22Rv1 (cell line): Measurements from ENCODE around the gene COG2.

Experiments used
- H3K27ac ChIP-seq: fragments of 450-650 bp; 2 replicates; pipeline ENCODE4 v1.5.1; 2017
- CTCF ChIP-seq: fragments of 450-650 bp; IDR thresholded peaks from 2 replicates; pipeline ENCODE4 v1.5.1; 2017; ENCODE audit warnings: mild to moderate bottlenecking
- ZFX ChIP-seq: fragments of 450-650 bp; IDR thresholded peaks from 2 replicates; pipeline ENCODE4 v1.6.1; 2017; ENCODE audit warnings: antibody characterized with exemption, borderline replicate concordance

The COG2 gene

DNA sequence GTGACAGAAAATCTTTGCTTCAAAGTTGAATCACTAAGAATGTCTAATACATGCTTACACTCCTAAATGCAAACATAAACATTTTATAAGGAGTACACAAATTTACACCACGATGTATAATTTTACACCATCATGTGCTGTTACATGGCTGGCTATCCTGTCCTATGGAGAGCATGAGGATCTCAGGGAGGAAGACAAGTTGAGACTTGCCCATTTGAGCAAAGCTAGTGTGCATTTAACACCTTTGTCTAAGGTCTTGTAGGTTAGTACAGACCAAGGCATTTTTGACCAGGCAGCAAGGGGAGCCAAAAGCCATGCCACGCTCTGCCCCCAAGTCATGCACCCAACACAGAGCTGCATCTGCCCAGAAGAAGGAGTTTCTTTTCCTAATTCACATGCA is 14.5 kb upstream of the COG2 start:
- H3K27ac ChIP-seq: no peak overlapping the region

DNA sequence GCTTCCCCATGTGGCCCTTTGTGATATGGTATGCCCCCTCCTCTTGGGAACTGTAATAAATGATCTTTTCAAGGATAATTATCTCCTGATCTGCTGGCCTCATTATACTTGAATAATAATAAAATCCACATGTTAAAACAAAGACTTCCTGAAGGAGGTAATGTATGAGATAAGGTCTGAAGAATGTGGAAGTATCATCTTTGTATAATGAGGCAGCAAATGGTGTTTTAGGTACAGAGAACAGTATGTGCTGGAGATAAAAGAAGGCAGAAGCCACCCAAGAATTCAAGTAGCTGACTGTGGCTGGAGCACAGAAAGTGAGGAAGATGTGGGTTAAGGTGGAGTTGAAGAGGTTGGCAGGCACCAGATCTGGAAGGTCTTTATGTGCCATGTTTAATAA is 12.8 kb upstream of the COG2 start:
- TF ChIP-seq CTCF (no peak), ZFX (no peak)
- H3K27ac ChIP-seq: no peak overlapping the region

More for the DNA sequence above, 14.5 kb upstream of the COG2 start:
- TF ChIP-seq CTCF: no peak
- no peak for TF ChIP-seq ZFX

- TF ChIP-seq ZFX (no peak), CTCF (no peak)
- no peak overlapping the region for H3K27ac ChIP-seq
These were observed 10.8 kb upstream of the COG2 start for GRCh38 chr1:230631477-230631876.

GRCh38 chr1:230632273-230632873 is 9.9 kb upstream of the COG2 start:
- no peak overlapping the region for H3K27ac ChIP-seq

DNA sequence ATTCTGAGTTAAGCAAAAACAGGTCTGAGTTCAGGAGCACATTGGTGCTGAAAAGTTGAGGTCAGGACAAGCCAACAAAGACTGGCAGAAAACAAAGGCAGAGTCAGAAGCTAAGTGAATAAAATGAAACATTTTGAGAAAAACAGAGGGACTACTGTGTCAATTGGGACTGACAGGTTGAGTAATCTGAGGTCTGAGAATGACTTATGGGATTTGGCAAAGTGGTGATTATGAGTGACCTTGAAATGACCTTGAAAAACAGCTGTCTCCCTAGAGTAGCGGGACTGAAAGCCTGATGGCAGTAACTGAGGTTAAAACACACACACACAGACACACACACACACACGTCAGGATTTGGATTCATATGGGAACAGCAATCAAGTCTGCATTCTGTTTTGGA is 8.8 kb upstream of the COG2 start:
- H3K27ac ChIP-seq: no peak overlapping the region
- TF ChIP-seq ZFX: no peak
- no peak for TF ChIP-seq CTCF

More at GRCh38 chr1:230632273-230632873, 9.9 kb upstream of the COG2 start:
- TF ChIP-seq CTCF (peak; percentile 90), ZFX (no peak)

- TF ChIP-seq ZFX (no peak), CTCF (no peak)
- H3K27ac ChIP-seq: no peak overlapping the region
These were observed 7.9 kb upstream of the COG2 start for GRCh38 chr1:230634384-230634783.

GRCh38 chr1:230636575-230637148 is 5.6 kb upstream of the COG2 start:
- TF ChIP-seq CTCF (no peak), ZFX (no peak)
- H3K27ac ChIP-seq: no peak overlapping the region
